GM21528 (cell line): ENCODE measurements around the gene DNM1.
A peak's percentile ranks its signal among the peaks of the same experiment; 100 is the strongest.

ENCODE experiments used
- ATAC-seq: cut with Tn5 transposase; IDR thresholded peaks from one replicate; pipeline ENCODE4 v1.9.1; 2021; ENCODE audit warnings: mild to moderate bottlenecking, moderate library complexity; ENCODE audit not compliant: unreplicated experiment, low FRiP score

DNM1 gene

DNA sequence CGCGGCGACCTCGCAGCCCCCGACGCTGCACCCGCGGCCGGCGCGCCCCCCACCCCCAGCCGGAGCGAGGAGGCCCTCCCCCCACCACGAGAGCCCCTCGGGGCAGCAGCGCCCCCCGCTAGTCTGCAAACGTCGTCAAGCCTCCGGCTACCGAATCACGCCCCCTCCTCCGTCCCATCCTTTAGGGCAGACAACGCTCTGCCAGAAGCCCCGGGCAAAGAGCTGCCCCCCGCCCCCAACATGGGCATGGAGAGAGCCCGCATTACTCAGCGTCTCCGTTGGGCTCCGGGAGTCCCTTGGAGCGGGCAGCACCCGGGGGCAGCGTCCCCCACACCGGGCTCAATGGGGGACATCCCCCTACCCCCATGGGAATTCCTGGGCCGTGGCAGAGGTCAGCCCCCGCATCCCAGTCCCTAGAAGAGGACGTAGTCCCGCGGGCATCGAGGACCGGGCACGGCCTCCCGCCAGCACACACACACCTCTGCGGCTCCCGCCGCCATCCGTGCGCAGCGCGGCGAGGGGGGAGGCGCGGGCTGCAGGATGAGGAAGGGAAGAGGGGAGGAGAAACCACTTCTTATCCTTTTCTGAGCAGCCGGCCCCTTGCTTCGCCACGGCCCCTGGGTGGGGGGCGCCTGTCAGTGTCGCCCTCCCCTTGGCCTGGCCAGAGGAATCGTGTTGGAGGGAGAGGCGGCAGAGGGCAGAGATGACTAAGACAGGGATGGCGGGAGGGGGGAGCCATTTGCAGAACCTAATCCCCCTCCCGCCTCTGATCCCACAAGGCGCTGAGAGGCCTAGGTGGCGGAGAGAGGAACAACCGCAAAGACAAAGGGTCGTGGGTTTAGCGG, 750 bp downstream of the DNM1 start:
- no peak for ATAC-seq

DNA sequence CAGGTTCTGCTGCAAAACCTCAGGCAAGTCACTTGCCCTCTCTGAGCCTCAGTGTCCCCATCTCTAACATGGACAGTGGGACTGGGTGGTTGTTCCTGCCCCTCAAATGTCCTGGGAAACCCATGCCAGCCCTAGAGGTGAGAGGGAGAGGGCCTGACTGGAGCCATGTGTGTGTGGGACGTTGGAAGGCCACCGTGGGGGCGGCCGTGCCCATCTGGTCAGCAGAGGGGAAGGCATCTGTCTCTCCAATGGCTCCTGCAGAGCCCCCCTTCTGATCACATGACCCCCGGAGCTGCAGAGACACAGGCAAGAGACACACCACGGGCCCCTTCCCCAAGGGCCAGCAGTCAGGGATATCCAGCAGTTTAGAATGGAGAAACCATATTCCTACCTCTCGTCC, 1.7 kb downstream of the DNM1 start:
- no peak for ATAC-seq

DNA sequence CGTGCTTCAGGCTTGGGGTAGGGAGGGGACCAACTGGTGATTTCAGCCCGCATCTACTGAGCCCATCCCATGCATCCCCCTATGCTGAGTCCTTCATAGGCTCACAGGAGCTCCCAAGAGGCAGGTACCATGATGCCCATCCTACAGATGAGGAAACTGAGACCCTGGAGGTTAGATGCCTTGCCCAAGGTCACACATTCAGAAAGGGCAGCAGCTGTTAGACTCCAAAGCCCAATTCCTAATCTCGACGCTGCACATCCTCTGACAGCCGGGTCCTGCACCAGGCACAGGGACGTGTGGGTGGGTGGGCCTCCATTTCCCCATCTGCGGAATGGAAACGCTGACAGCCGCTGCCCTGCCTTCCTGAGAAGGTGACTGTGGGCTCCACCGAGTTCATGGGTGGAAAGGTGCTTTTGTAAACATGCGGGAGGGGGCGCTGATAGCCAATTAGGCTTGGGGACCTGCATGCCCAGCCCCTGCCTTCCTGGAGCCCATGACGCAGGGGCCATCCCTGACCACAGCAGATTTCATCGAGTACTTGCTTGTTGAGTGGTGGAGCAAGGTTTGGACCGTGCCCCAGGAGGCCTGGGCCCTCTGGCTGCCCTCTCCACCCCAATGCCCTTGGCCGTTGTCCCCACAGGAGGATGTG, 2.2 kb downstream of the DNM1 start:
- no peak for ATAC-seq

DNA sequence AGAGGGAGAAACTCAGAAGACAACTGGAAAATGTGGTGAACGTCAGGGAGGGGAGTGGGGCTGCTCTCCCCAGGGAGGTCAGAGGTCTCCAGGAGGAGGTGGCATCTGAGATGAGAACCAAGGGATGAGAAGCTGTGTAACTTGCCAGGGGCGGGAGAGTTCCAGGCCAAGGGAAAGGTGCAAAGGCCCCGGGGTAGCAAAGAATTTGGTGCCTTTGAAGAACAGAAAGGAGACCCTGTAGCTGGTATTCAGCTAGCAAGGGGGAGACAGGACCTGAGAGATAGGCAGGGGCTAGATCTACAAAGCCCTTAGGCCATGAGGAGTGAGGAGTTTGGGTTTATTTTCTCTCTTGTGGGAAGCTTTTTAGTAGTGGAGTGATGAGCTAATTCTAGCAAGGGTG, 3.3 kb downstream of the DNM1 start:
- no peak for ATAC-seq

DNA sequence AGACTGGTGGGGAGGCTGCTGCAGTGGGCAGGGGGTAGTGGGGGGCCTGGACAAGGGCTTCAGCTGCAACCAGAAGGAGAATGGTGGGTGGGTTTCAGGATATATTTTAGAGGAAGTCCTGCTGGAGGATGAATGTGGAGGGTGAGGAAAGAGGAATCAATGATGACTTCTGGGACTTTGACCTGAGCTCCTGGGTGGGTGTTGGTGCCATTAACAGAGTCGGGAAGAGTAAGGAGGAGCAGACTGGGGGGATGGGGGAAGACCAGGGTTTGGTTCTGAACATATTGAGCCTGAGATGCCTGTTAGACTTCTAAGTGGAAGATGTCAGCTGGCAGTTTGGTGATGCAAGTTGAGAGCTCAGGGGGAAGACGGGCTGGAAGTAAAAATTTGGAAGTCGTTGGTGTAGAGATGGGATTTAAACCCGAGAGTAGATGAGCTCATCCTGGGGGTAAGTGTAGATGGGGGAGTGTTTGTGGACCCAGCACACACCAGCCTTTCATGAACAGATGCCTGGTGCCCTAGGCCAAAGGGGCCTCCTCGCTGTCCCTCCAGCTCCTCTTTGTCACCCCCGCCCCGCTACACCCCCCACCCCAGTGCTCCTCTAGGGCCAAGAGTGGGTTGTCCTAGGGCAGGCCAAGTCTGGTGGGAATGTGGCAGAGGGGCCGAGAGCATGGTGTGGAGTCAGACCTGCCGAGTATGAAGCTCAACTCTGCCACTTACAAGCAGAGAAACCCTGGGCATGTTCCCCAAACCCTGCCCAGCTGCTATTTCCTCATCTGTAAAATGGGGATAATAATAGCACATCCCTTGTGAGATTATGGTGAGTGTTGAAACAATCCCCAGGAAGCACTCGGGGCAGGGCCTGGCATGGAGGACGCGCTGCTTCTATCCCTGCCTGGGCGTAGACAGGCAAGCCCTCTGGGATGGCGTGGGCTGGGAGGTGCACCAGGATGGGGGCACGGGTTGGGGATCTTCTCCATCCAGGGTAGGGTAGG, 4.0 kb downstream of the DNM1 start:
- no peak for ATAC-seq

DNA sequence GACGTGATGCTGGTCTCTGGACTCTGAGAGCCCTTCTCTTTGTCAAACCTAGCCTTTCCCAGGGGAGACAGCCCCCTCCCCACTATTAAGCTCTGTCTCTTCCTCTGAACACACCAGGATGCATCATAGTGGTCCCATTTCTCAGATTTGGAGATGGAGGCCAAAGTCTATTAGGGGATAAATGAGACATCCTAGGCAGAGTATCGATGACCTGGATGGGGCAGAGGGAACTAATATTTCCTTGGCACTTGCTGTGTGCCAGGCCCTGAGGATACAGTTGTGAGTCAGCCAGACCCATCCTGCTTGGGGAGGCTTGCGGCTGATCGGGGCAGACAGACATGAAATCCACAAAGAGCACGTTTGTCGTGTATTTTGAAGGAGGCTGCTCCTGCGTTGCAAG, 5.2 kb downstream of the DNM1 start:
- no peak for ATAC-seq

DNA sequence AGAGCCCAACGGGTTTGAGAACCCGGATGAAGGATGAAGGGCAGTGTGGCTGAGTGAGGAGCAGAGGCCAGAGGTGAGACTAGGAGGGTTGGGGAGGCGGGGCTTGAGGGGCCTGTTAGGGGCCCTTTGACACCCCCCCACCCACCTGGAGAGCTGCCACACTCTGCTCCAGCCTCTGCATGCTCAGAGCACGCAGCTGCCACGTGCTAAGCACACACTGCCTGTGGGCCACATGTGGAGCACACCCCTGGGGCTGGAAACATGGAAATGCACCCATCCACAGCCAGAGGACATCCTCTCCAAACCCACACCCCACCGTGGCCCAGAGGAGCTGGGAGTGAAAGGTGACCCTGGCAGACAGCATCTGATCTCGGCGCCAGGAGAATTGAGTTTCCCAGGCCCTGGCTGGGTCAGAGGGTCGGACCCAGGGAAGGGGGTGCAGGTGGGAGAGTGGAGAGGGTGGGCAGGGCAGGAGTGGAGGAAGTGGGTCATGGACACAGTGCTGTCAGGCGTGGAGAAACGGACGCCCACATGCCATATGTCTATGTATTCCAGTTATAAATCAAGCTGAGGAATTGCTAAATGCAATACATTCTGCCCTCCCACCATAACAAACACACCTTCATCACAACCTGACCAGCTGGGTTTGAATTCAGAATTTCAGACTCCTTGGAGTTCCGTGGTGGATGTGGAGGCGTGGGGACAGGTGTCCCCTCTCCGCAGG, 5.9 kb downstream of the DNM1 start:
- ATAC-seq, result no peak

DNA sequence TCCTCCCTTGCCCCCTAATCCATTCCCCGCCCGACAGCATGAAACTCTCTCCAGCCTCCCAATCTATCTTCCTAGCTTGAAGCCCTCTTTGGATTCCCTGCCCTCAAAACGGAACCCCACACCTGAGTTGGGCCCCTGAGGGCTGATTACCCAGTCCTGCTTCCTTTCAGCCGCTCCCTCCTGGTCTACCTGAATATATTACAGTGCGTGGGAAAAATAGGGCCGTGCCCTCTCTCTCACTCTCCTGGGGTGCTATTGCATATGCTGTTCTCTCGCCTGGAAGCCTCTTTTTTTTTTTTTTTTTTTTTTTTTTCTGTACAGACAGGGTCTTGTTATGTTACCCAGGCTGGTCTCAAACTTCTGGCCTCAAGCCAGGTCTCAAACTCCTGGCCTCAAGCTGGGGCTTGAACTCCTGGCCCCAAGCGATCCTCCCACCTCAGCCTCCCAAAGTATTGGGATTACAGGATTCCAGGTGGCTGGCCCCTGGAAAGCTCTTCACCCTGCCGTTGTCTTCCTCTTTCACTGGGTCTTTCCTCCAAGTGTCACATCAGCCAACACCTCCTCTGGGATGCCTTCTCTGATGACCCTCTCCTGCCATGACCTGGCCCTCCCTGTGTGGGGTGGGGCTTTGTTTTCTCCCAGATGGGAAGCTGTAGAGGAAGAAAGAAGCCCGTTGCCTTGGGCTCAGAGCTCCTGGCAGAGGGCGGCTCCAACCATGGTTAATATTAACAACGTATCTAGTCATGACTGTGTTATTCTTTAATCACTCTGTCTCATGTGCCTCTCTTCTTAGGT, 8.2 kb downstream of the DNM1 start:
- no peak for ATAC-seq

DNA sequence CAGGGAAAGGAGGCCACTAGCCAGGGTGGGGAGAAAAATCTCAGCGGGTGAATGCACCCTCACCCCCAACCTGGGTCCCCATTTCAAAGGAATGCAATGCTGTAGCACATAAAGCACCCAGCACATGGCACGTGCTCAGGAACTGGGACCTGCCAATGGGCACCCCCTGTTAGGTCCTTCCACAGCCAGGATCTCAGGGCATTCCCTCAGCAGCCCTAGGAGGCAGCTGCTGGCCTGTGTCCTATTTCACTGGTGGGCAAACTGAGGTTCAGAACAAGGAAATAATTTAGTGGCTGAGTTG, 8.8 kb downstream of the DNM1 start:
- no peak for ATAC-seq

DNA sequence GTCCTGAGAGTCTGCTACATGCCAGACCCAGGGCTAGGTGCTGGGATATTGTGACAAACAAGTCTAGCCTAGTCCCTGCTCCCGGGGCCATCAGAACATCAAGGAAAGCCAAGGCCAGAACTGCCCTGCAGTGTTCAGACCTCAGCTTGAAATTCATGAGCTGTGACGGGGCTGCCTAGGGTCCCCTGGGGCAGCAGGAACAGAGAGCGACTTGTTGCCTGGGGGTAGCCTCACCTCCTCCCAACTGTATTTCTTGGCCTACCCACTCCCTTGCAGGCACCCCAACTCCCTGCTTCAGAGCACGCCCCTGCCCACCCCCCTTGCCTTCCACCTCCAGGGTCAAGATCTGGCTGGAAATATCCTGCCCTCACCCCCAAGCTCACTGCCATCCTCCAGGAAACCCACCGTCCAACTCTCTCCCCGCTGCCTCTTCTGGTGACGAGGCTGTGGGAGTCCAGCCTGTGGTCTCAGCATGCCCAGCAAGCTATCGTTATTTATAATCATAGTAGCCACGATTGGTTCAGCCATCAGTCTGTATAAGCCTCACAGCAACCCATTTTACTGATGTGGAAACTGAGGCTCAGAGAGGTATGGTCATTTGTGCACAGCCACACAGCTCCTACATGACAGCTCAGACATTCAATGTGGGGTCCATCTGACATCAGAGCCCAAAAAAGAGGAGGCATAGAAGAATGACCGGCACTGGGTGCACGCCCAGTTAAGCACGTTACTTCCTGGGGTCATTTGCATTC, 10.7 kb downstream of the DNM1 start:
- no peak for ATAC-seq

DNA sequence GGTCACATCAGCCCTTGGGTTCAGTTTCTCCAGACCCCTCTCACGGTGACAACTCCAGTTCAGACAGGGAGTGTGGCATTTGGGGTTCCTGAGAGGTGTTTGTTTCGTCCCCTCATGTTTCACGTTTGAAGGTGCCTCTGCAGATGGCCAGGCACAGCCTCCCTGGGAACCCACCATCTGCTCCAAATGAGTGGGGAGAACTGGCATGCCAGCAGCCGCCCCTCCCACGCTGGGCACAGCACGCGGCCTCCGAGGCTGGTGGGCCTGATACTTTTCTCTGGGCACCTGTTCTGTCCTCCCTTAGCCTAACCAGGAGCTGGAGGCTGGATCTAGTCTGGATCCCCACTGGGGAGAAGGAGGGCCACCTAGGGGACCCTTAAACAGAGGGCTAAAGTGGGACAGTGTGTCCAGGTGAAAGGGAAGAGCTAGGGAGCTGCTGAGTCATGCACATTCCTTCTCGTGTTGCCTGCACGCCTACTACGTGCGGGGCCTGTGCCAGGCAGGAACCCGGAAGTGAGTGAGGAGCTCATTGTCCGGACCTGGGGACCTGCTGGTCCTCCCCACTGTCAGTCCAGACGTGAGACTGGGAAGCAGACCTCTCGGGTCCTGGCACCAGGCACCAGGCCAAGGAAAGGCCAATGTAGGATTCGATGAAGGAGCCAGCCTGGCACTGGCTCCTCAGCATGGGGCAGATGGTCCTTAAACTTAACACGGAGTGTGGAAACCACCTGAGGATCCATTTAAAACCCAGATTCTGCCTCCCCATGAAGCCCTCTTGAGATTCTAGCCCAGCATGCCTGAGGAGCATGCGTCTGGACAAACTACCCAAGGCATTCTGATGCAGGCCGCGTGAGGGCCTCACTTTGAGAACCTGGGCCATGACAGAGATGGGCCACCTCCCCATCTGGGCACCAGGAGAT, 11.7 kb downstream of the DNM1 start:
- ATAC-seq, result no peak

DNA sequence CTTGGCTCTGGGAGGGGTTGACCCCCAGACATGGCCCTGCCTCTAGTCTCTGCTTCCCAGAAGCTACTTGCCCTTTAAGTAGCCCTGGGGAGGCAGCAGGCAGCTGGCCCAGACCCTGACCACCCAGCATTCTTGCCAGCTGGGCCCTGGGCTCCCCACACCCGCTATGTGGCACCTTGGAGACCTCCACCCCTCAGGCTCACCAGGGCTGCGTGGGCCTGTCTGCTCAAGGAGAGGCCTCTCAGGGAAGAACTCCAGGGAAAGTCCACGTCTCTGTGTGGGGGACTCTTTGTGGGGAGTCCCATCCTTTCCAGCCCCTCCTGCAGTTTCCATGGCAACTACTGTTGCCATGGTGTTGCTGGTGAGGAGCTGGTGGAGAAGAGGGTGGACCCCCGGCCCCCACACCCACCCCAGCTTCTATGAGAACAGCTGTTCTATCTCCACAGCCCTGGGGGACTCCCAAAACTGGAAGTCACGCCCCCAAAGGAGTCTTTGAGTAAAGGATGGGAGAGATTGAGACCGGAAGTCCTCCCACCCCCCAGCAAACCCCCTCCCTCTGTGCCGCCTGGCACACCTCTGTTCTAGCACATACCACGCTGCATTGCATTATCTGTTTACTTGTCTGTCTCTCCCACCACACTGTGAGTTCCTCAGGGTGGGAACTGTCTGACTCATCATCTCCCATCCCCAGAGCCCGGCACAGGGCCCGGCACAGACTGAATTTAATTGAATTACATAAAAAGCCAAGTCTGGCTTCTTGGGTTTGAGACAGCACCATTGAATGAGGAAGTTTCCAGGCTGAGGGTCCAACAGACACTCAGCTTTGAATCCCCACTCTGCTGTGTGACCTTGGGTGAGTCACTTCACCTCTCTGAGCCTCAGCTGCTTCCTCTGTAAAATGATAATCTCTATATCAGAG, 12.6 kb downstream of the DNM1 start:
- no peak for ATAC-seq

DNA sequence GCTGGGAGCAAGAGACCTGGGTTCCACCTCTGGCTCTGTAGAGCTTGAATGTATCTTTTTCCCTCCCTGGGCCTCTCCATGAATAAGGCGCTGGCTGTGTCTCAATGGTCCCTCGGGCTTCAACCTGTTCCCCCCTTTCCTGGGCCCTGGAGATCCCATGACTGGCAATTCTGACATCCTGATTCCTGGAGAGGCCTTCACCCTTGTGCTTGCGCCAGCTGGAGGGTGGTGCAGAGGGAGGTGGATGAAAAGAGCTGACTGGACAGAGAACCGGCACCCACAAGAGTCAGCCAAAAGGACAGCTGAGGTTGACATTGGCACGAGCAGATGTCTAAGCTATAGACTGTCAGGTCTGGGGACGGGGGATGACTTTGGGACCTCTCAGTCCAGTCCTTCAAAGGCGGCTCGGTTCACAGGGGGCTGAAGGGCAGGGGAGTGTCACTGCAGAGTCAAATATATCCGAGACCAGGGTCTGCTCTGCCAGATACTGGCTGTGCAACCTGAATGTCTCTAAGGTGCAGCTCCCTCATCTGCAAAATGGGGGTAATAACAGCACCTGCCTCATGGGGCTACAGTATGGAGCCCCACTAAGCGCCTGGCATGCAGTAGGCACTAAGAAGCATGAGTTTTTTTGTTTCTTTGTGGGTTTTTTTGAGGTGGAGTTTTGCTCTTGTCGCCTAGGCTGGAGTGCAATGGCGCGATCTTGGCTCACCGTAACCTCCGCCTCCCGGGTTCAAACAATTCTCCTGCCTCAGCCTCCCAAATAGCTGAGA, 13.8 kb downstream of the DNM1 start:
- ATAC-seq, result no peak

DNA sequence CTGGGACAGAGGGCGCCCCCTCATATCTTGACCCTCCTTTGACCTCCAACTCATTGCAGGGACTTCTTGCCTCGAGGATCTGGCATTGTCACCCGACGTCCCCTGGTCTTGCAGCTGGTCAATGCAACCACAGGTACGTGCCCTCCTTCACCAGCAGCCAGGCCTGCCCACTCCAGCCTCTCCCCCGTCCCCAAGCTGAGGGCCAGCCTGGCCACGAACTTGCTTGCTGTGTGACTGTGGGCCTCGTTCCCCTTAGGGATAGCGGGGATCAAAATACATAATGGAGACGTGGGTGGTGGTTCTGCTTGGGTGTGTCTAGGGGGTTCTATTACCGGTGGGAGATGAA, 15.0 kb downstream of the DNM1 start:
- no peak for ATAC-seq

DNA sequence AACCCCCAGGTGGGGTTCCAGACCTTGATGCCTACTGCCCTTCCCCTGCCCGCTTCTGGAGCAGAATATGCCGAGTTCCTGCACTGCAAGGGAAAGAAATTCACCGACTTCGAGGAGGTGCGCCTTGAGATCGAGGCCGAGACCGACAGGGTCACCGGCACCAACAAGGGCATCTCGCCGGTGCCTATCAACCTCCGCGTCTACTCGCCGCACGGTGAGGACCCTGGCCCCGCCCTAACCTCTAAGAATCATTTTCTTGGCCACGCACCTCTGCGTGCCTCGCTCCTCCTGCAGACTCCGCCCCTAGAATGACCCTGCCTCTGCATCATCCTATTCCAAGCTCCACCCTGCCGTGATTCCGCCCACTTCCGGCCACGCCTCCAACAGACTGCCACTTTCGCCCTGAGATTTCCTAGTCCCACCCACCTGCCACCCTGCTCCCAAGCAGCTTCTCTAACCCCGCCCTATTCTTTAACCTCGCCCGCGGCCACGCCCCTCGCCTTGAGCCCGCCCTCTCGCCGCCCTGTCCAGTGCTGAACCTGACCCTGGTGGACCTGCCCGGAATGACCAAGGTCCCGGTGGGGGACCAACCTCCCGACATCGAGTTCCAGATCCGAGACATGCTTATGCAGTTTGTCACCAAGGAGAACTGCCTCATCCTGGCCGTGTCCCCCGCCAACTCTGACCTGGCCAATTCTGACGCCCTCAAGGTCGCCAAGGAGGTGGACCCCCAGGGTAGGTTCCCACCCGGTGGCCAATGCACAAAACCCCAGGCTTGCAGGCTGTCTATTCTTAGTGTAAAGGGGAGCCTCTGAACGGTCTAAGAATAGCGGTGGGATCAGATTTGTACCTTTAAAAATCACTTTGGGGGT, 15.6 kb downstream of the DNM1 start:
- peak; percentile 86 for ATAC-seq
